ENCODE measurements around the gene ATG7.

Gene ATG7

GRCh38 chr3:11479221-11479620 lies 207.0 kb downstream of the ATG7 start:
- TF ChIP-seq CTCF (IDR thresholded peaks at IDR 0.05), result no peak

GRCh38 chr3:11480663-11481298 lies 208.6 kb downstream of the ATG7 start:
- TF ChIP-seq CTCF (IDR thresholded peaks at IDR 0.05), result no peak

- TF ChIP-seq CTCF (IDR thresholded peaks at IDR 0.05), result no peak
Observed at GRCh38 chr3:11481556-11481955, 209.4 kb downstream of the ATG7 start.

- no peak for TF ChIP-seq CTCF (IDR thresholded peaks at IDR 0.05)
Observed at GRCh38 chr3:11482021-11482420, 209.8 kb downstream of the ATG7 start.

DNA sequence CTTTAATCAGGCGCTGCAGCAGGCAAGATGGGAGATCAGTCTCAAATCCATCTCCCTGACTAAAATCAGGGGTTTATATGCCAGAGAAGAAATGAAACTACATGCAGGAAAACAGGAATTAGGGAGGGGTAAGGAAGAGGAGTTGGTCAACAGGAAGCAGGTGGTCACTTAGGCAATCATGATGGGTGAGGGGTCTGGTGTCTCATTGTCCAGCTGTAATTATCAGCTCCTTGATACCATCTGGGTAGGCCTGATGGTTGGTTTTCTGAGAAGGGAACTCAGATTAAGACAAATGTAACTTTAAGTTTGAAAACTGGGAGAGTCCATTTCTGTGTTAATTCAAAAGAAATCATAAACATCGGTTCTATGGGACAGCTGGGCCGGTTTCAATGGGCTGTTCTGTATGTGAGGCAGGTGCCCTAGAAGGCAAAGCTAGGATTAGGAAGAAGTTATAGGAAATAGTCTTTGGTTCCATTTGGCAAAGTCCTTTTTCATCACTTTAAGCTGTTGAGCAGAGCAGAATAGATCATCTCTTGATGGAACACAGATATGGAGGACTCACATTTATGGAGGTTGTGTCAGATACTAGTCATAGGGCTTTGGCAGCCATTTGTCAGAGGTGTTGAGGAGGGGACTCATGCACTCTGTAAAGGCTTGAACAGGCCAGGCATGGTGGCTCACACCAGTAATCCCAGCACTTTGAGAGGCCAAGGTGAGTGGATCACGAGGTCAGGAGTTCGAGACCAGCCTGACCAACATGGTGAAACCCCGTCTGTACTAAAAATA lies 222.1 kb downstream of the ATG7 start:
- TF ChIP-seq CTCF (IDR thresholded peaks at IDR 0.05), result no peak

- no peak for TF ChIP-seq CTCF (IDR thresholded peaks at IDR 0.05)
Observed at GRCh38 chr3:11495948-11496557, 223.9 kb downstream of the ATG7 start.

GRCh38 chr3:11498177-11498576 lies 226.0 kb downstream of the ATG7 start:
- no peak for TF ChIP-seq CTCF (IDR thresholded peaks at IDR 0.05)
